ENCODE data around the gene GAB2.

DNA sequence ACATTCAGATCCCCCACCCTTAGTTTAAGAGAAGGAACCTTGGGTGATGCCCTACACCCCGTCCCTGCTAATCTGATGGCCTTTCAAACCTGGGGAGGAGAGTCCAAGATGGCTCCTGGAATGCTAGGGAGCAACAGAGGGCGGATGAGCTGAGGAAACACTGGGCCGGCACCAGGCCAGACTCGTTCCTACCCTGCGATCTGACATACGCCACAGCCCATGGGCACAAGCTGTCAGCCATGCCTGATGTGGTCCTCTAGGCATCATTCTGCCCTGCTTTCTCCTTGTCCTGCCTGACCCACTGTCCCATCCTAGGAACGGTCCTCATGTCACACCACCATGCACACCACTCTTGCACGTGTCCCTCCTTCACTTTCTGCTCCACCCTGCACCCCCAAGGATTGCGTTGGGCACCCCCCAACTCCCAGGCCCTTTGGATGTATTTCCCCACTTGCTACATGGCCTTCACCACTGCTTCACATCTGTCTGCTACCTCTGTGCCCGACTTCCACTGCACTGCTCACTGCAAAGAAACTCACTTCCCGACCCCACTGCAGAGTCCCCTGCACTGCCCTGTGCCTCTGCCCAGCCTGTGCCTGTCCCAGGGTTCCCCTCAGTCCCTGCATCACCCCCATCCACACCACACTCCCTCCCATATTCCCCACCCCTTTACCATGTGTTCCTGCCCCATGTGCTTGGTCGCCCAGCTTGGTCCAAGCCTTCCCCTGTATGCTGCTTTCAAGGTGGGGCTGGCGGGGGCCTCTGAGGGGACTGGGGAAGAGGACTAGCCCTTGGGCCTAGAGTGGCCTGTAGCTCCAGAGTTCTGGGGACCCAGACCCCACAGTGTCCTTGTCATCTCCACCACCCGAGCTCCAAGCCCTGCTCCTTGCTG lies 199.7 kb downstream of the GAB2 start:
- TF ChIP-seq, protein P1, sequence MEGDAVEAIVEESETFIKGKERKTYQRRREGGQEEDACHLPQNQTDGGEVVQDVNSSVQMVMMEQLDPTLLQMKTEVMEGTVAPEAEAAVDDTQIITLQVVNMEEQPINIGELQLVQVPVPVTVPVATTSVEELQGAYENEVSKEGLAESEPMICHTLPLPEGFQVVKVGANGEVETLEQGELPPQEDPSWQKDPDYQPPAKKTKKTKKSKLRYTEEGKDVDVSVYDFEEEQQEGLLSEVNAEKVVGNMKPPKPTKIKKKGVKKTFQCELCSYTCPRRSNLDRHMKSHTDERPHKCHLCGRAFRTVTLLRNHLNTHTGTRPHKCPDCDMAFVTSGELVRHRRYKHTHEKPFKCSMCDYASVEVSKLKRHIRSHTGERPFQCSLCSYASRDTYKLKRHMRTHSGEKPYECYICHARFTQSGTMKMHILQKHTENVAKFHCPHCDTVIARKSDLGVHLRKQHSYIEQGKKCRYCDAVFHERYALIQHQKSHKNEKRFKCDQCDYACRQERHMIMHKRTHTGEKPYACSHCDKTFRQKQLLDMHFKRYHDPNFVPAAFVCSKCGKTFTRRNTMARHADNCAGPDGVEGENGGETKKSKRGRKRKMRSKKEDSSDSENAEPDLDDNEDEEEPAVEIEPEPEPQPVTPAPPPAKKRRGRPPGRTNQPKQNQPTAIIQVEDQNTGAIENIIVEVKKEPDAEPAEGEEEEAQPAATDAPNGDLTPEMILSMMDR (IDR thresholded peaks at IDR 0.05): no peak
- no peak for TF ChIP-seq POLR2A (IDR thresholded peaks at IDR 0.05)

All from adrenal gland (tissue), 5 donors.